H1 (cell line): ENCODE measurements around the gene PTPRD. TPM values are rescaled to one million over a fixed set of nuclear protein-coding genes. Genes with fewer than 3 reads are reported as not detected.

ENCODE experiments used
- CTCF ChIA-PET: fragments of 300-600 bp; sonication (Branson Sonifier 250); formaldehyde crosslinking; loops from one replicate; lab custom pipeline; 2021; ENCODE audit not compliant: partially characterized antibody; lab: Charles Lee
- POLR2A ChIA-PET: fragments of 300-600 bp; sonication (Branson Sonifier 250); formaldehyde crosslinking; loops from one replicate; lab custom pipeline; 2021; ENCODE audit warnings: inconsistent platforms; ENCODE audit not compliant: partially characterized antibody; lab: Charles Lee
- DNase-seq, 2 experiments: peaks; one replicate each; pipeline versions ENCODE4 v3.0.0 to v3.0.0-alpha.2; 2010 to 2022; ENCODE audit warnings: low spot score in 2 of 2, low read depth in 1 of 2, mixed read lengths in 1 of 2
- FAIRE-seq: peaks from 2 replicates; lab custom pipeline; 2011; peaks lifted over from hg19 to GRCh38; lab: Jason Lieb, UNC
- H2AFZ ChIP-seq: 2 replicates; pipeline ENCODE4 v1.8.1; 2012; ENCODE audit warnings: low read length, inconsistent platforms
- H2AK5ac ChIP-seq: 2 replicates; pipeline ENCODE4 v1.6.1; 2013; ENCODE audit warnings: low read depth, low read length
- H2BK120ac ChIP-seq: replicated peaks from 2 replicates; pipeline ENCODE3; 2013; ENCODE audit warnings: low read depth, low read length, inconsistent platforms
- H2BK12ac ChIP-seq: 2 replicates; pipeline ENCODE4 v1.6.1; 2013; ENCODE audit warnings: low read depth, low read length
- H2BK15ac ChIP-seq: 2 replicates; pipeline ENCODE4 v1.6.1; 2013; ENCODE audit warnings: low read length
- H2BK20ac ChIP-seq: 2 replicates; pipeline ENCODE4 v1.6.1; 2013; ENCODE audit warnings: low read length
- H2BK5ac ChIP-seq: 2 replicates; pipeline ENCODE4 v1.6.1; 2013; ENCODE audit warnings: low read depth, low read length
- H3K14ac ChIP-seq: 2 replicates; pipeline ENCODE4 v1.6.1; 2013; ENCODE audit warnings: inconsistent platforms; ENCODE audit not compliant: insufficient read length
- H3K18ac ChIP-seq: 2 replicates; pipeline ENCODE4 v1.6.1; 2013; ENCODE audit warnings: low read length; ENCODE audit errors: extremely low read depth
- H3K23ac ChIP-seq: 2 replicates; pipeline ENCODE4 v1.6.1; 2013; ENCODE audit warnings: inconsistent platforms; ENCODE audit not compliant: insufficient read length
- H3K23me2 ChIP-seq: 2 replicates; pipeline ENCODE4 v1.6.1; 2013; ENCODE audit warnings: low read depth, low read length
- H3K27ac ChIP-seq: 2 replicates; pipeline ENCODE4 v1.6.1; 2011; ENCODE audit warnings: low read depth, low read length, inconsistent platforms
- H3K27me3 ChIP-seq, 4 experiments: replicated peaks in 1 of 4; 1 replicate in 1 of 4; 2 replicates in 3 of 4; pipeline versions ENCODE4 v1.6.1 to v1.8.1; 2011 to 2013; ENCODE audit warnings: low read length in 3 of 4, mild to moderate bottlenecking in 3 of 4, inconsistent platforms in 2 of 4, mixed read lengths in 2 of 4, moderate library complexity in 1 of 4; ENCODE audit not compliant: control insufficient read depth in 3 of 4, insufficient read depth in 3 of 4; ENCODE audit errors: extremely low read depth in 1 of 4
- H3K36me3 ChIP-seq, 4 experiments: 2 replicates each; pipeline versions ENCODE4 v1.6.1 to v1.8.1; 2011 to 2013; ENCODE audit warnings: mild to moderate bottlenecking in 4 of 4, low read length in 3 of 4, moderate library complexity in 2 of 4, control low read depth in 1 of 4, inconsistent platforms in 1 of 4; ENCODE audit not compliant: insufficient read depth in 4 of 4, control insufficient read depth in 2 of 4
- H3K4ac ChIP-seq: replicated peaks from 2 replicates; pipeline ENCODE3; 2013; ENCODE audit warnings: low read length, low read depth, mixed read lengths, inconsistent platforms; ENCODE audit not compliant: insufficient read length
- H3K4me1 ChIP-seq, 4 experiments: replicated peaks in 1 of 4; 1 replicate in 1 of 4; 2 replicates in 3 of 4; pipeline versions ENCODE4 v1.6.1 to v1.8.1; 2011 to 2013; ENCODE audit warnings: low read length in 3 of 4, inconsistent platforms in 2 of 4, mixed read lengths in 1 of 4; ENCODE audit not compliant: insufficient read depth in 4 of 4, control insufficient read depth in 3 of 4
- H3K4me2 ChIP-seq, 2 experiments: 2 replicates each; pipeline versions ENCODE4 v1.6.1 to v1.8.1; 2011 to 2013; ENCODE audit warnings: low read depth in 2 of 2, low read length in 2 of 2, control low read depth in 1 of 2, inconsistent platforms in 1 of 2, mild to moderate bottlenecking in 1 of 2; ENCODE audit not compliant: insufficient read depth in 1 of 2
- H3K4me3 ChIP-seq, 4 experiments: fragments of 200-600, 300-600 bp in 1 of 4; sonication (generic), shearing (Covaris generic), sonication (Bioruptor Twin) in 1 of 4; 2 replicates each; pipeline versions ENCODE4 v1.5.1 to v1.8.1; 2011 to 2016; ENCODE audit warnings: low read length in 4 of 4, low read depth in 3 of 4, control low read depth in 2 of 4, inconsistent platforms in 2 of 4, mild to moderate bottlenecking in 2 of 4, mixed read lengths in 1 of 4, moderate library complexity in 1 of 4; ENCODE audit not compliant: insufficient read depth in 2 of 4; ENCODE audit errors: extremely low read depth in 1 of 4
- H3K56ac ChIP-seq: replicated peaks from 2 replicates; pipeline ENCODE3; 2013; ENCODE audit warnings: low read depth, mild to moderate bottlenecking, mixed read lengths, low read length, inconsistent platforms; ENCODE audit not compliant: insufficient read length
- H3K79me1 ChIP-seq: 2 replicates; pipeline ENCODE4 v1.6.1; 2013; ENCODE audit warnings: low read depth, low read length, control low read depth
- H3K79me2 ChIP-seq, 2 experiments: 2 replicates each; pipeline versions ENCODE4 v1.6.1 to v1.8.1; 2012 to 2013; ENCODE audit warnings: low read length in 2 of 2, mild to moderate bottlenecking in 2 of 2, inconsistent platforms in 1 of 2; ENCODE audit not compliant: insufficient read depth in 2 of 2, control insufficient read depth in 1 of 2
- H3K9ac ChIP-seq, 4 experiments: replicated peaks in 1 of 4; 1 replicate in 1 of 4; 2 replicates in 3 of 4; pipeline versions ENCODE4 v1.6.1 to v1.8.1; 2011 to 2013; ENCODE audit warnings: low read depth in 3 of 4, low read length in 3 of 4, control low read depth in 2 of 4, mild to moderate bottlenecking in 2 of 4, moderate library complexity in 2 of 4, inconsistent platforms in 1 of 4; ENCODE audit errors: extremely low read depth in 1 of 4
- H3K9me3 ChIP-seq, 2 experiments: 2 replicates each; pipeline versions ENCODE4 v1.6.1 to v1.8.1; 2012 to 2013; ENCODE audit warnings: mild to moderate bottlenecking in 2 of 2, moderate library complexity in 2 of 2, control low read depth in 1 of 2, inconsistent platforms in 1 of 2, low read depth in 1 of 2, low read length in 1 of 2, mixed read lengths in 1 of 2; ENCODE audit not compliant: insufficient read depth in 2 of 2
- H4K20me1 ChIP-seq, 2 experiments: replicated peaks in 1 of 2; 2 replicates each; pipeline versions ENCODE3 to v1.8.1; 2011 to 2013; ENCODE audit warnings: inconsistent platforms in 2 of 2, low read length in 2 of 2, mild to moderate bottlenecking in 1 of 2; ENCODE audit not compliant: insufficient read depth in 2 of 2, control insufficient read depth in 1 of 2
- H4K5ac ChIP-seq: 2 replicates; pipeline ENCODE4 v1.6.1; 2013; ENCODE audit warnings: low read length, low read depth, mixed read lengths, inconsistent platforms; ENCODE audit not compliant: insufficient read length
- H4K8ac ChIP-seq: 2 replicates; pipeline ENCODE4 v1.8.0; 2013; ENCODE audit warnings: mild to moderate bottlenecking, moderate library complexity, low read length, inconsistent platforms; ENCODE audit not compliant: insufficient read depth; ENCODE audit errors: extremely low read depth
- H4K91ac ChIP-seq: replicated peaks from 2 replicates; pipeline ENCODE3; 2013; ENCODE audit warnings: low read length, mixed read lengths, inconsistent platforms; ENCODE audit not compliant: insufficient read length
- ATF3 ChIP-seq: IDR thresholded peaks from 2 replicates; pipeline ENCODE4 v1.6.1; 2011; ENCODE audit warnings: low read depth, mild to moderate bottlenecking, low read length; ENCODE audit not compliant: insufficient read depth
- CHD2 ChIP-seq: IDR thresholded peaks from 2 replicates; pipeline ENCODE4 v1.6.1; 2012; ENCODE audit warnings: low read length, improper control_type of control experiment
- CTBP2 ChIP-seq: IDR thresholded peaks from 2 replicates; pipeline ENCODE4 v1.7.0; 2011; ENCODE audit warnings: borderline replicate concordance, mild to moderate bottlenecking, moderate library complexity, mixed read lengths, low read length; ENCODE audit not compliant: insufficient read depth, insufficient read length
- EP300 ChIP-seq, 2 experiments: IDR thresholded peaks; 1 replicate in 1 of 2; 2 replicates in 1 of 2; pipeline ENCODE4 v1.6.1; 2011 to 2012; ENCODE audit warnings: low read depth in 2 of 2, low read length in 2 of 2, mild to moderate bottlenecking in 2 of 2, borderline replicate concordance in 1 of 2, inconsistent platforms in 1 of 2, moderate library complexity in 1 of 2
- HDAC2 ChIP-seq, 2 experiments: fragments of 300-600 bp in 1 of 2; sonication (generic) in 1 of 2; IDR thresholded peaks; 2 replicates each; pipeline ENCODE4 v1.6.1; 2011 to 2012; ENCODE audit warnings: low read depth in 2 of 2, low read length in 2 of 2, mild to moderate bottlenecking in 2 of 2, moderate library complexity in 2 of 2, borderline replicate concordance in 1 of 2, inconsistent platforms in 1 of 2
- KDM1A ChIP-seq: fragments of 200-600, 300-600 bp; sonication (generic); IDR thresholded peaks from 2 replicates; pipeline ENCODE4 v1.7.1; 2016; ENCODE audit warnings: mild to moderate bottlenecking, low read length, borderline replicate concordance
- KDM4A ChIP-seq: IDR thresholded peaks from one replicate; pipeline ENCODE4 v1.7.1; 2012; ENCODE audit warnings: low read depth, mild to moderate bottlenecking, moderate library complexity, low read length, inconsistent platforms; ENCODE audit not compliant: severe bottlenecking
- MAFK ChIP-seq: IDR thresholded peaks from 2 replicates; pipeline ENCODE4 v1.6.1; 2012; ENCODE audit warnings: low read depth, mild to moderate bottlenecking, improper control_type of control experiment, low read length
- MAX ChIP-seq: IDR thresholded peaks from 2 replicates; pipeline ENCODE4 v1.6.1; 2012; ENCODE audit warnings: inconsistent platforms
- PHF8 ChIP-seq: fragments of 200-600 bp; sonication (generic); conservative IDR thresholded peaks from 2 replicates; pipeline ENCODE4 v1.7.1; 2012; ENCODE audit warnings: low read depth, mild to moderate bottlenecking, inconsistent platforms, low read length, moderate library complexity
- SIN3A ChIP-seq, 2 experiments: IDR thresholded peaks in 1 of 2; conservative IDR thresholded peaks in 1 of 2; 2 replicates each; pipeline ENCODE4 v1.6.1; 2011 to 2012; ENCODE audit warnings: low read length in 2 of 2, improper control_type of control experiment in 1 of 2, low read depth in 1 of 2, mild to moderate bottlenecking in 1 of 2
- SUZ12 ChIP-seq: fragments of 200-600 bp; sonication (generic); IDR thresholded peaks from 2 replicates; pipeline ENCODE4 v1.6.1; 2012; ENCODE audit warnings: mild to moderate bottlenecking, inconsistent platforms, low read length, moderate library complexity, mixed read lengths
- WGBS, 2 experiments: shearing (Covaris generic) in 1 of 2; methylation state at CpG; one replicate each; pipeline versions ENCODE4 v1.1.6 to v1.1.7; 2013 to 2015; ENCODE audit warnings: low lambda C conversion rate in 2 of 2, mixed read lengths in 2 of 2, inconsistent platforms in 1 of 2, low coverage in 1 of 2, missing lambda C conversion rate in 1 of 2; ENCODE audit not compliant: insufficient replicate concordance in 2 of 2, insufficient coverage in 1 of 2, insufficient read length in 1 of 2; ENCODE audit errors: extremely low coverage in 1 of 2, missing lambda C conversion rate in 1 of 2; 5-methylcytosine and 5-hydroxymethylcytosine counted together
- polyA plus RNA-seq, 7 experiments: library from polyadenylated mRNA; depleted of rRNA in 3 of 7; stranded (reverse) in 5 of 7; unstranded in 2 of 7; fragments of >200 nt in 5 of 7; fragments of 200-250 nt in 2 of 7; gene quantifications; 1 replicate in 5 of 7; 2 replicates in 1 of 7; 4 replicates in 1 of 7; pipeline versions ENCODE4 v1.2.1 to v1.2.3, GENCODE V29; 2011 to 2013; ENCODE audit warnings: missing spikeins in 2 of 7, mixed read lengths in 2 of 7
- total RNA-seq: library from RNA; stranded (reverse); fragmentation: NEBNext Ultra II Directional; extraction: Animal tissue kit (Norgen Biotek cat#: 25700); gene quantifications from 2 replicates; pipeline ENCODE4 v1.2.1, GENCODE V29; 2021

Gene PTPRD
- total and polyA plus RNA-seq, 2 of the 8 experiments (the other 6 are each of a cell fraction or from before 2014, with no cell fraction given): 17.2 to 77.0 TPM

GRCh38 chr9:9041756-9042155 is 1571.0 kb downstream of the PTPRD start:
- Histone ChIP-seq H2BK5ac (no peak overlapping the region), H3K4ac (no peak overlapping the region), H2AFZ (no peak overlapping the region), H2BK20ac (no peak overlapping the region), H3K4me1 (no peaks in the 10 kb centered on the region), H2AK5ac (no peak overlapping the region), H2BK15ac (no peak overlapping the region), H3K18ac (no peak overlapping the region), H4K8ac (no peak overlapping the region), H3K27me3 (no peaks in the 10 kb centered on the region), H3K56ac (no peak overlapping the region), H3K27ac (no peak overlapping the region), H4K5ac (no peak overlapping the region), H3K79me1 (no peaks in the 10 kb centered on the region), H3K9me3 (no peaks in the 10 kb centered on the region), H3K4me2 (no peak overlapping the region), H3K79me2 (no peaks in the 10 kb centered on the region), H3K36me3 (no peaks in the 10 kb centered on the region), H3K4me3 (no peak overlapping the region), H2BK120ac (no peak overlapping the region), H3K23ac (no peak overlapping the region), H3K9ac (no peak overlapping the region), H3K14ac (no peak overlapping the region), H2BK12ac (no peak overlapping the region), H4K20me1 (no peaks in the 10 kb centered on the region), H3K23me2 (no peaks in the 10 kb centered on the region), H4K91ac (no peak overlapping the region)
- CTCF ChIA-PET: interaction anchor here (0.6 to 1.5 kb wide), 2 partner anchors 9 to 48 kb away, joined by 3 to 5 read pairs; no protein-coding TSS in a partner anchor
- 85% methylated on average over 3 of the region's 3 CpGs; no CpG with 5 or more reads in 1 of the 2 experiments for WGBS, 2 experiments
- POLR2A ChIA-PET: no interaction called here
- FAIRE-seq (no peak), DNase-seq (no peak)
- TF ChIP-seq KDM4A (no peak), ATF3 (no peak), MAX (no peak), MAFK (no peak), SIN3A (conservative IDR thresholded peaks at IDR 0.05 in 1 of 2, IDR thresholded peaks at IDR 0.05 in 1 of 2; ENCODE audit: low read depth in 1 of 2, low read length in 2 of 2) (no peak), KDM1A (no peak), EP300 (IDR thresholded peaks at IDR 0.05; ENCODE audit: borderline replicate concordance in 1 of 2, low read depth in 2 of 2, low read length in 2 of 2) (no peak), CTBP2 (no peak), CHD2 (no peak), PHF8 (no peak), SUZ12 (no peak), HDAC2 (IDR thresholded peaks at IDR 0.05; ENCODE audit: borderline replicate concordance in 1 of 2, low read depth in 2 of 2, low read length in 2 of 2) (no peak)
